ENCODE data around the gene EXOSC3.

Gene EXOSC3

DNA sequence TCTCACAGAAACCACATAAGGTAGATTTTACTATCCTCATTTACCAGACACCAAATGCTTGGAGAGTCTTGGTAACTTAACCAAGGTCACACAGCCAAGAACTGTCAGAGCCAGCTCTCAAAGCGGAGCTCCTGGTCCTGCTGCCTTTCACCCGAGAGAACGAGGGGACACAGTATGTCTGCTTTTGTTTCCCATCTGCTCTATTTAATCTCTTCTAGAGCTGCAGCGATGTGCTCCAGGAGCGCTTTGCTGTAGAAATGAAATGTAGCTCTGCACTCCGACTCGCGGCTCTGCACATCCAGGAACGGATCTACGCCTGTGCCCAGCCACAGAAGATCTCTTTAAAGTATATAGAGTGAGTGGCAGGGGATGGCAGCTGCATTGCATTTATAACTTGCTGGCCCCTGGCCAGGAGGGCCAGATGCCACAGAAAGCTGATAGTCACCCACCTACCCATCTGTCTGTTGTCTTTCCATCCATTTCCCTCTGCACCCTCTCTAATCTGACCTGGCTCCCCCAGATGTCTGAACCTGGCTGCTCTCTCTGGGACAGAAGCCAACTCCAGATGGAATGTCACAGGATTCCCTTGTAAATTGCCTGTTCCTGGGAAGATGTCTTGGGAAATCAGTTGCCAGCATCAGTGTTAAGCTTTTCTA, 52.6 kb downstream of the EXOSC3 start:
- no peak for DNase-seq (ENCODE audit: low read depth)

- DNase-seq (ENCODE audit: low read depth): no peak
These were observed 54.0 kb downstream of the EXOSC3 start for GRCh38 chr9:37730839-37731238.

DNA sequence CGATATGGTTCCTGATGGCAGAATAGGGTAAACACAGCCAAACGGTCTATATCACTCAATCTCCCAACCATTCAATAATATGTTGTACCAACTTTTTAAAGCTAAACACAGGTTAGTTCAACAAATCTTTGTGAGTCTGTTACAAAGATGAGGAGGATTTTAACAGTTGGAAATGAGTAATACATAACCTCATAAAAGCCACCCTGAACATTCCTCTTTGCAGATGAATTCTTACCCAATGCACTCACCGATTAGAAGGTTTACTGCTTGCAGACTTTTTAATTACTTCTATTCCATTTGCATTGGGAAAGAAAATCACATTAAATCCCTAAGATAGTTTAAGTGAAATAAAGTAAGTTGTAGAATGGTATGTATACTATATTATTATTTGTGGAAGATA, 54.6 kb downstream of the EXOSC3 start:
- DNase-seq (ENCODE audit: low read depth): no peak

Measured in stimulated activated CD8-positive, alpha-beta memory T cell treated with anti-CD3 and anti-CD28 coated beads, Interleukin-7, amount 100 ng/mL, for 24 hours (primary cell).